SW480 (cell line): ENCODE results near the gene PRKCZ.
"Not testable (repeated sequence)": the region's sequence is repeated elsewhere in the genome, so short reads cannot be mapped to it uniquely, and the experiment has no call there.

Experiments
- DNase-seq: peaks from one replicate; pipeline ENCODE4 v3.0.0-alpha.2; 2016; ENCODE audit warnings: low spot score

PRKCZ gene

GRCh38 chr1:2087766-2088165, 37.6 kb downstream of the PRKCZ start:
- no peak for DNase-seq

GRCh38 chr1:2088458-2088857, 38.2 kb downstream of the PRKCZ start:
- DNase-seq = peak; percentile 67

DNA sequence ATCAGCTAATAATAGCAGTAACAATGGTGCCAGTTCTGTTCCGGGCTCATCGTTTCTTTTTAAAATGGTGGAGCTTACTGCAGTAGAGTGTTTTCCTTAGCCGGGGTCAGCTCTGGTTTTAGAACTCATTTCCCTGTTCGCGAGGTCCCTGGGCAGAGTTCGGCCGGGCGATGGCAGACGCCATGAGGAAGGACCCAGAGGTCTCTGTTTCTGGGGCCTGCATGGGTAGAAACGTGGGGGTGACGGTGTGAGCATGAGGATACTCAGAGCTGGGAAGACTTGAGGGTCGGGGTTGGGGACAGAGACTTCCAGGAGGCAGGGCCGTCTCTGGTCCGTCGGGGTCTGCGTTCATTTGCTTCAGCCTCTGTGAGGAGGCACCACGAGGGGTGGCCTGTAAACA, 38.8 kb downstream of the PRKCZ start:
- DNase-seq = no peak

DNA sequence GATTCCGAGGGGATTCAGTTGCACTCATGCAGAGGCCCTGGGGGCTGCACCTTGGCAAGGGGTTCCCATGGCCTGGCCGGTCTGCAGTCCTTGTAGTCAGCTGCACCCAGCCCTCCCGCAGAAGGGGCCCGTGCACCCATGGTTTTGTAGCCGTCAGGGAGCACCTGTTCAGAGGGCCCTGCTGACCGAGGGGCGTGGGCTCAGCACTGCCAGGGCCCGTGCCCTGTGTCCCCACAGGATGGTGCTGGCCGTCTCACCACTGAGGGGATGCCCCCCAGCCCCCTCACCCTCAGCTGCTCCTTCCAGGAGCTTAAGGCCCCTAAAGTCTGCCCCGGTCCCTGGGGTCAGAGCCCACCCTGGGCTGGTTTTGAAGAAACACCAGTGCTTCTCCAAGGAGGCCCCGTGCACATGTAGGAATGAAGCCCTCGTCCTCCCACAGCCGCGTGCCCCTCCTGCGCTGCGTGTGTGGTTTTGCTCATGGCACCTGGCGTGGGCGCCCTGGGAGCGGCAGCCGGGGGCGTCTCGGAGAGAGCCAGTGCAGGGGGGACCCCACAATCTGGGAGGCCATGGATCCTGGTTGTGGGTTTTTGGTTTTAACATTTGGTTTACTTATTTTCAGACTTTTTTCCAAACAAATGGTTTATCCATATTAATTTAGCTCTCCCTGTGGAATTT, 40.1 kb downstream of the PRKCZ start:
- DNase-seq = no peak

- DNase-seq = no peak
These were observed 41.7 kb downstream of the PRKCZ start for GRCh38 chr1:2091611-2092604.

DNA sequence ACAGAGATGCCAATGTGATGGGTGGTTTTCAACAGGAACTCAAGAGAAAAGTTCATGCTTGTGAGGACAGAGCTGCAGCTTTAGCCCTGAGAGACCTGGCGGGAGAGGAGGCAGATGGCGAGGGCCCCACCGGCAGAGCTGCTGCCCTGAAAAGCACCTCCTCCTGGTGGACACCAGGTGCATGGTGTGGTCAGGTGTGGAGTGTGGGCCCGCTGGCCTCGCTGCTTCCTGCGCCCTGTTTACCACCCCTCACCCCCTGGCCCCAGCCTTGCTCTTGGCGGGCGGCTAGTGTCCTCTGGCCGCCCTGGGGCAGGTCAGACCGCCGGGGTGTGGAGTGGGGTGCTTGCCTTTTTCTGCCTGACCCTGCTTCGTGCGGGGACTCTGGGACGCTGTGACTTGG, 42.8 kb downstream of the PRKCZ start:
- DNase-seq = no peak

- DNase-seq = no peak
These were observed 43.4 kb downstream of the PRKCZ start for GRCh38 chr1:2093636-2094035.

DNA sequence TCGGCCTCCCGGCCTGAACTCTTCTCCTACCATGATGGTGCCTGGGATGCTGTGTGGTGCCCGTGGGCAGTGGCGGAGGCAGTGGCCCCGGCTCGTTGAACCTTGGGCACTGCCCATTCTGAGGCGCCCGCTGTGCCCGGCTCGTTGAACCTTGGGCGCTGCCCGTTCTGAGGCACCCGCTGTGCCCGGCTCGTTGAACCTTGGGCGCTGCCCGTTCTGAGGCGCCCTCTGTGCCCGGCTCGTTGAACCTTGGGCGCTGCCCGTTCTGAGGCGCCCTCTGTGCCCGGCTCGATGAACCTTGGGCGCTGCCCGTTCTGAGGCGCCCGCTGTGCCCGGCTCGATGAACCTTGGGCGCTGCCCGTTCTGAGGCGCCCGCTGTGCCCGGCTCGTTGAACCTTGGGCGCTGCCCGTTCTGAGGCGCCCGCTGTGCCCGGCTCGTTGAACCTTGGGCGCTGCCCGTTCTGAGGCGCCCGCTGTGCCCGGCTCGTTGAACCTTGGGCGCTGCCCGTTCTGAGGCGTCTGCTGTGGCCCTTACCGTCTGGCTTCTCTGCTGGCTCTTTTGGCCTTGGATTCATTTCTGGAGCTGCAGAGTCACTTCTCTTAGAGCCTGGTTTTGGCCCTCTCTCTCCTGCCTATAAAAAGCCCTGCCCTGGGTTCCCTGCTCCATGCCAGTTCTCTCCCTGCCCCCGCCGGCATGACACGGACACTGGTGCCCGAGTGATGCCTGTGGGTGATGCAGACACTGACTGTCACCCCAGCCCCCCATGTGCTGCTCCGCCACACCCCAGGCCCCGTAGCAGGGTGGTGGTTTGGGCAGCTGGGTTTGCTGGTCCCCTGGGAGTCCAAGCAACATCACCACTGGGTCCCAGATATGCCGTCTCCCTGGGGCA, 44.3 kb downstream of the PRKCZ start:
- DNase-seq = not testable (repeated sequence)

DNA sequence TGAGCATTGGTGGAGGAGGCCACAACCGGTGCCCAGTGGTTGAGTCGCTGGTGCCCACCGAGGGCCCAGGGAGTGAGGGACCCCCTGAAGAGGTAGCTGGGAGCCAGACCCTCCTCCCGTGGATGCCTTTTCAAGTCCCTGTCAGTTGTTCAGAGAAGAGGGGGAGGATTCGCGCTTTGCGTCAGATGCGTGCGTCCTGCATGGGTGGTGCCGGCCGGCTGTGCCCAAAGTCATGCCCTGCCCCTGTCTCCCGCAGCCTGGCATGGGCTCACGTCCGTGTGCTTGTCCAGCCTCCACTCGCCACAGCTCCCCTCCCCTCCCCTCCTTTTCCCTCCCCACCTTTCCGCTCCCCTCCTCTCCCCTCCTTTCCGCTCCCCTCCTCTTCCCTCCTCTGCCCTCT, 45.2 kb downstream of the PRKCZ start:
- DNase-seq = no peak

DNA sequence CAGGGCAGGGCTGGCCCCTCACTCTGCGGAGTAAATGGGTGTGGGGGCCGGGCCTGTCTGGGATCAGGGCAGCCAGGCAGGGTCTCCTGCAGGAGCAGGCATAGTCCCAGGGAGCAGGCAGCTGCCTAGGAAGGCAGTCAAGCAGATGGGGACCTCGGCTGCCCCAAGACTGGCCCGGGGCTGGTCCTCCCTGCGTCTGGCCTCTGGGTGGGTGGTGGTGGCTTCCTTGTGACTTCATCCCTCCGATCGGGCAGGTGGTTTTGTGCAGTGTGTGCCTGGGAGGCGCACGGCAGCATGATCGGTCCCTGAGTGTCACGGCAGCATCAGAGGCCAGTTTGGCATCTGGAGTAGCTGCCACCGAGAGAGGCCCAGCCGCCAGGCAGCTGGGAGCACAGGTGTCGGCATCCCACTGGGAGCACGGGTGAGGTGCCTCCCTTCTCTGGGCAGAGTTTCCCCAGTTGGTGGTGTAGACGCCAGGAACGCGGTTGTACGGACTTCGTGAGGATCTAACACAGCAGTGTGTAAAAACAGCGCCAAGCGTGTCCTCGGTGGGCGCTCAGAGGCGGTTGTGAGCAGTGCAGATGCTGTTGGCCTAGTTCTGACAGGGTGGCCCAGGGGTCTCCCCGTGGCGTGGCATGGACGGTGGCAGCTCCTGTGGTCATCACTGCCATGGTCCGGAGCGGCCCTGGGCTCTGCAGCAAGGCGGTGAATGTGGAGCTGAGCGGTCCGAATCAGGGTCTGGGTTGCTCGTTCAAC, 45.9 kb downstream of the PRKCZ start:
- DNase-seq = no peak

GRCh38 chr1:2097386-2098300, 47.4 kb downstream of the PRKCZ start:
- DNase-seq = peak; percentile 42

DNA sequence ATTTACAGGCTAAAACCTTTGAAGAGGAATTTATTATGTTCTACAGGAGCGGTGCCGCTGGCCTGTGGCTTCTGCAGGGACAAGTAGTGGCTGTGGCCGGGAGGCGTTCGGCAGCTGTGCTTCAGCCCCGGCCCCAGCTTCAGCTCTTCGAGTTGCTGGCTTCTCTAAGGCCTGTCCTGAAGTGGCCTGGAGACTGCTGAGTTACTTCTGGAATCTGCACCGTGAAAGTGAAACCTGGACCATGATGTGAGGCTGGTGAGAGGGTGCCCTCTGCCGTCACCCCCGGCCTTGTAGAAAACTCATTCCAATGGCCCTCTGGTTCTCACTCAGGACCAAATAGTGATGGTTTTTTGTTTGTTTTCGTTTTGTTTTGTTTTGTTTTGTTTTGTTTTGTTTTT, 48.1 kb downstream of the PRKCZ start:
- no peak for DNase-seq

- no peak for DNase-seq
These were observed 48.9 kb downstream of the PRKCZ start for GRCh38 chr1:2098839-2099785.

- DNase-seq = no peak
These were observed 49.9 kb downstream of the PRKCZ start for GRCh38 chr1:2099886-2100779.

- no peak for DNase-seq
These were observed 50.5 kb downstream of the PRKCZ start for GRCh38 chr1:2100780-2101108.

GRCh38 chr1:2101531-2101930, 51.3 kb downstream of the PRKCZ start:
- DNase-seq = no peak

DNA sequence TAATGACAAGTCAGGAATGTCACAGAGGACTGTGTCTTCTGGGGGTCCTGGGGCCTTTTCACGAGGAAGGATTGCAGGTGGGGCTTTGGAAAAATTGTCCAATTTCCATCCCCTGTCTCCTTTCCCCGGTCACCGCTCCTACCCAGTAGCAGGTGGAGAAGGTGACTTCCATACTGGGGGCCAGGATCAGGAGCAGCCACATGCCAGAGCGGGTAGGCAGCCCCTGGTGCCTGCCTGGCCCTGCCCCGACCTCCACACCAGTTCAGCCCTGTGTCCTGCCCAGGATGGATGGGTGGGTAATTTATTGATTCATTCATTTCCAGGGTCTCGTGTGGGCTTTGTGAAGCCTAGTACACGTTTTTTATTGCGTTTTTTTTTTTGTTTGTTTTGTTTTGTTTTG, 51.7 kb downstream of the PRKCZ start:
- no peak for DNase-seq

GRCh38 chr1:2102753-2103152, 52.5 kb downstream of the PRKCZ start:
- DNase-seq = no peak
